ENCODE measurements around the gene ADGRG6.
A peak's percentile ranks its signal among the peaks of the same experiment; 100 is the strongest.
"Not testable (repeated sequence)": the region's sequence is repeated elsewhere in the genome, so short reads cannot be mapped to it uniquely, and the experiment has no call there.

ADGRG6 gene

GRCh38 chr6:142454196-142454595 is 152.4 kb downstream of the ADGRG6 start:
- DNase-seq, result not testable (repeated sequence)

- not testable (repeated sequence) for DNase-seq
Measured at GRCh38 chr6:142454848-142455247, 153.0 kb downstream of the ADGRG6 start.

- no peak for DNase-seq
Measured at GRCh38 chr6:142455957-142456589, 154.3 kb downstream of the ADGRG6 start.

GRCh38 chr6:142457638-142458406 is 156.0 kb downstream of the ADGRG6 start:
- no peak for DNase-seq

- no peak for DNase-seq
Measured at GRCh38 chr6:142458836-142459235, 157.0 kb downstream of the ADGRG6 start.

- no peak for DNase-seq
Measured at GRCh38 chr6:142459271-142459670, 157.5 kb downstream of the ADGRG6 start.

- DNase-seq, result no peak
Measured at GRCh38 chr6:142462260-142462659, 160.5 kb downstream of the ADGRG6 start.

- no peak for DNase-seq
Measured at GRCh38 chr6:142463988-142464387, 162.2 kb downstream of the ADGRG6 start.

- no peak for DNase-seq
Measured at GRCh38 chr6:142469220-142469619, 167.4 kb downstream of the ADGRG6 start.

GRCh38 chr6:142470421-142470820 is 168.6 kb downstream of the ADGRG6 start:
- no peak for DNase-seq

- peak; percentile 2 for DNase-seq
Measured at GRCh38 chr6:142474531-142475289, 172.9 kb downstream of the ADGRG6 start.

GRCh38 chr6:142476452-142476851 is 174.6 kb downstream of the ADGRG6 start:
- DNase-seq, result no peak

- DNase-seq, result no peak
Measured at GRCh38 chr6:142478117-142478516, 176.3 kb downstream of the ADGRG6 start.

- no peak for DNase-seq
Measured at GRCh38 chr6:142481466-142481865, 179.7 kb downstream of the ADGRG6 start.

GRCh38 chr6:142482249-142482648 is 180.4 kb downstream of the ADGRG6 start:
- no peak for DNase-seq

GRCh38 chr6:142482974-142483373 is 181.2 kb downstream of the ADGRG6 start:
- DNase-seq, result no peak

GRCh38 chr6:142485256-142485655 is 183.4 kb downstream of the ADGRG6 start:
- peak; percentile 7 for DNase-seq

- DNase-seq, result no peak
Measured at GRCh38 chr6:142489722-142490610, 188.2 kb downstream of the ADGRG6 start.
